NCI-H128 (cell line): ENCODE results near the gene PTPRD.

Experiments
- DNase-seq: peaks from one replicate; lab custom pipeline; 2025; ENCODE audit not compliant: unreplicated experiment; lab: John Stamatoyannopoulos, UW

The PTPRD gene

DNA sequence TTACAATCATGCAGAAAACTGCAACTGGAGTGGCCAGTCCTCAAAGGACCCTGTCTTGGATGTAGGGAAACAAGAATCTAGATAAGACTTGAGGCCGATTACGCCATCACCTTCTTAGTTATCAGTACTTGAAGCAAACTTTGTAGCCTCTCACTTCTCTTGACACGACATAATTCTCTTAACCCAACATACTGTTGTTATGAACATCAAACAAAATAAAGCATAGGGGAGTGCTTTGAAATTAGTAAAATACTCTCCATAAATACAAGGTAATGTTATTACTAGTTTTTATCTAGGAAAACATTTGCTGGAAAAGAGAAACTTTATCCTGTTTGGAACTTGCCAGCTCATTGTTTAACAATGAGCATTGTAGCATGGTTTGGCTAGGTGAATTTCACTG lies 2238.3 kb downstream of the PTPRD start:
- DNase-seq: no peak

DNA sequence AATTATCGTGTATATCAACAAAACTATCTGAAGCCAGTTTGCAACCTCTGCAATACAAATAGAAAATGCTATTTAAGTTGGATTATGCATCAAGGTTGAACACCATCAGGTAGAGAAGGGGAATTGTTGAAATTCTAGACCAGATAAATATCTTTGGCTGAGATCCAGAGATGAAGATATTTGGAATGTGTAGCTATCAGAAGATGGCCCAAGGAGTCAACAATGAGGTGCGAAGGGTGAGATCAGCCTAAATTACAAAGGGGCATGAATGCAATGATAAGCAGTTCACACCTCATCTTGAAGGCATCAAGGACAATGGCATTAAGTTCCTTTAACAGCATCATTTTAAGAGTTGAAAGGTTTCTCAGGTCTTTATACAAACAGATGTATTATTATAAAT lies 2241.1 kb downstream of the PTPRD start:
- no peak for DNase-seq

DNA sequence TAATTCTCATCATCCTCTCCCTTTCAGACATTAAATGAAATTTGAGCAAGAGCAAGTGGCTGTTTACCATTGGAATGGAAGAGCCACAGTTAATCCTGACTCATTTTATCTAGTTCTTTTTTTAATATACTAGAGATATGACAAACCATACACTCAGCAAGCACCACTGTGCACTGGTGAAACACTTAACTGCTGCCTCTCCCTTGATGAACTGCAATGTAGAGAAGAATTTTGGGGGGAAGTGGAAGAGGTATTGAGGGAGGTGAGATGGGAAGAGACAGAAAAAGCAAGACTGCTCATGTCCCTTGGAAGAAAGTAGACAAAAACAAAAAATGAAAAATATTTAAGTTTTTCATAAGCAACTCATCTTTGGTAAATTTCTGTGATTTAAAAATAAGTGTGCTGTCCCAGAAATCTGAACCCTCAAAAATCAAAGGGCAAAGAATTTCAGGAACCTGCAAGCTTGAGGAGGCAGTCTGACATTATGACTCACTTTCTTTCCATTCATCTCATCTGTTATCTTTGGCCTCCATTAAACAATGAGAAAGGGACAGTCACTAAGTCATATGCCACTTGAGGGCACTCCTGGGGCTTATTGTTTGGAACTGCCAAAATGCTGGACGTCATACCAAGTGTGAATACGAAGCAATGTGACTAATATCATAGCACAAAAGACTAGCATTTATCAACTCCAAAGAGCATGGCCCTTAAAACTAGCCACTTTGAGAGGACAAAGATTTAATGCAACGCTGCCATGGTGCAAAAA lies 2246.5 kb downstream of the PTPRD start:
- no peak for DNase-seq

DNA sequence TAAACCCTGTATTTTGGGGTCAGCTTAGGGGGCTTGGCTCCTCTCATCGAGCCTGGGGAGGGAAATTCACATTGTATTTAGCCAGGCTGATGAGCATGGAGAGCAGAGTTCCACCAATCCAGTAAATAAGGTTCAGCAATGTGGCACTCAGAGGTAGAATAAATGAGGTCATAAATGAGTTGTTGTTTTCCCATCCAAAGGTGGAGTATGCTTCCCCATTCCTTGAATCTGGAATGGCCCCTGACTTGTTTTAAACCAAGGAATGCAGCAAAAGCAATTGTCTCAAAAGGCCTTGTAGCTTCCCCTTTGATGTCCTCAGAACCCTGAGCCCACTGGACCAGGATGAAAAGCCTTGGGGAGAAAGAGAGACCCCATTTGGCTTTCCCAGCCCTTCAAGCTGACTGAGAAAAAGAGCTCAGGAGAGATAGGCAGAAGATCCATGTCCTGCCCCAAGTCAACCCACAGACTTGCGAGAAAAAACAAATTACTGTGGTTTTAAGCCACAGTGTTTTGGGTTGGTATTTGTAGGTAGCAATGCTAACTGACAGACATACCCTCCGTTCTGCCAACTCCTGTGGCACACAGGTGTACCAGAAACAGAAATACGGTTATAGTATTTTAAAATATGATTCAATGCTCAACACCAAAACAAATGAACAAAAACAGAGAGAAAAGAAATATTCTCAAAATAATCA lies 2247.2 kb downstream of the PTPRD start:
- DNase-seq: no peak

DNA sequence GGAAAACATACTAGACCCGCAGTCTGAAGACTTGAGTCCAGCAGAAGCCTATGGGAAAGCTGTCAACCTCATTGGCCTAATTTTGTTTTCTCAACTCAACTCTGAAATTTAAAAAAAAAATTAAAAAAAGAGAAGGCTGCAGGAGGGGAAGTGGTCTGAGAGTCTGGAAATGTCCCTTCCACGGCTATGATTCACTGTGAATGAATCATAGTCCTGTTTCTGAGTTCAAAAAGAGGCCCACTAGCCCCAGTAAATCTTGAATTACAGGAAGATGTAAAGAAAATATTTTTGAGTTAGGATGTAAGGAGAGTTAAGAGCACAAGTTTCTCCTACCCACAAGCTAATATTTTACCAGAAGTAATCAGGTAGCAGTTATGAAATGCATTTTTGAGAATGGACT lies 2247.8 kb downstream of the PTPRD start:
- DNase-seq: no peak

DNA sequence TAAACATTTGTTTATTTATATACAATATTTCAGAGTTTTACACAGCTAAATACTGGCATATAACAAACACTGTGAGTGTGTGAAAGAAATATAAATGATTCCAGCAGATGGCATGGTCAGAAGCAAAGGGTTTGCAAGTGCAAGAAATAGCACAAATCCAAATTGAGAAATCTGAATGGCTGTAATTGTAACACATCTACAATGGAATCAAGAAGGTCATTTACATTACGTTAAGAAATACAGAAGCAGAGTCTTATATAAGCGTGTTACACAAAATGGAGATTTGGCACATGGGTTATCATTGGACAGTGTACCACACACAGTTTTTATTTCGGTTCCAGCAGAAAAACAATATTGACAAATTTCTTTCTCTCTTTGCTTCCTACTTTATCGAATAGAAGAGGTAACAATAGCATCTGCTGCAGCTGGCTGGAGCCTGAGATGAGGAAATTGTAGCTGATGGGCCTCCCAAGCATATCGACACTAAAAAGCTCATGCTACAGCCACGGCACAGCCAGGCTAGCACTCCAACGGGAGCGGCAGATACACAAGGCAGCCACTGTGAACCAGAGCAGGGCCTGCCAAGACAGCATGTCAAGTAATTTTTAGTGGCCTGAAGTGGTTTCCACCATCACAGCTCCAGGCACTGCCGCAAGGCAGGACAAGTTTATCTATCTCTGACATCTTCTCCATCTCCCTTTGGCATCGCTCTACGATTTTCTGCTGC lies 2248.6 kb downstream of the PTPRD start:
- no peak for DNase-seq

DNA sequence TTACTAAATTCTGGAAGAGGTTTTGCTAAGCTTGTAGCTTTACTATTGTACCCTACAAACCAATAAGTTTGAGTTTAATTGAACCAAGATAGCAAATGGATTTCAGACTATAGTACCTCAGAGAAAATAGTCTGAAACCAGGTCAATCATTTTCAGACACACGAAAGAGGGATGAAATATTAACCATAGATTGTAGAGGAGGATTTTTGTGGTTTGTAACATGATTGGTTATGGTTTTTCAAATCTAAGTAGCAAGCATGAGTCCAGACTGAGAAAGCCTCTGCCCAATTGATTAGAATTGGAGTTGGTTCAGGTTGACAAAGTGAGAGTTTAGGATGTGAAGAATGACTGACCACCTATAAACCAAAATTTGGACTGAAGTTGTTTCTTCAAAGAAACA lies 2250.6 kb downstream of the PTPRD start:
- DNase-seq: no peak

DNA sequence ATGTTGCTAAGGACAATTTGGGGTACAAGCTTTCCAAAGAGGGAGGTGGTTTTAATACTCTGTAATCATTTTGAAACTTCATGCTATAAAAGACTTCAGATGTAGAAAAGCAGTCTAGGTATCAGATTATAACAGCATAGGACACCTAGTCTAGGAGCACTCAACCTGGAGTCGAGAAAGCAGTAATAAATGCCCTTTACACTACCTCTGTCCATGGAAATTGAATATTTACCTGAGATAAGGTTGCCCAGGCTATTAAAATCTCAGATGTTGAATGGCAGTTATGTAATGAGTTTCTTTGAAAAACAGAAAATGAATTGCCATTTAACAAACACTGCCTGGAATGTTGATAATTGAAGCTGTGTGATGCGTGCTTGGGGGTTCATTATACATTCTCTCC lies 2251.4 kb downstream of the PTPRD start:
- no peak for DNase-seq

DNA sequence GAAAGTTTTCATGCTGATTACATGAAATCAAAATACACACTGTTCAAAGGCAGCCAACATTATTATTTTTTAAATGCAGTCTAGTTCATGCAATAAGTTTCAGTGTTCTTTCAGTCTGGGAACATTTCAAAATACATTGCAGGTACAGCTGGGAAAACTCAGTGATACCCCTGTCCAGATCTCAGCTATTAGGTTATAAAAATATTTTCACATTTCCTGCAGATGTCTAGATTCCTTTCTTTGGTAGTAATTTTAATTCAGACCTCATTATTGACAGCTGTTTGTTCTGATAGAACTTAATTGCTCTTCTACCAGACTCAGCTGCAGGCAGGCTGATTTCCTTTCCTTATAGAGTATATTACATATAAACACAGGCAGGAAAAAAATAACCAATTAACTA lies 2256.4 kb downstream of the PTPRD start:
- DNase-seq: no peak

DNA sequence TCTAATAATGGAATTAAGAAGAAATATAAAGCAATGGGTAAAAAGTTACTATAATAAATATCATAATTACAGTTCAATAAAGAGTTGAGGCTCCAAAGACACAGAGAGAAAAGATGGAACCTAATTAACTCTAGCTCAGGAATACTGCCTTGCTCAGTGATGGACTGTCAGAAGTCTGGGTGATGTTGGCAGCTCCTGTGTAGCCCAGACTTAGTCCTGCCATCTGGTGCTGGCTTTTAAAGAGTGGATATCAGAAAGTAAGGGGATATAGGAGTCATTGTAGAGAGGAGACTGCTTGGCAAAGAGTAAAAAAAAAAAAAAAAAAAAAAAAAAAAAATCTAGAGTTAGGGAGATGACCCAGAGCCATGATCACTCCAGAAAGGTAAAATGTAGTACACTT lies 2261.4 kb downstream of the PTPRD start:
- no peak for DNase-seq

DNA sequence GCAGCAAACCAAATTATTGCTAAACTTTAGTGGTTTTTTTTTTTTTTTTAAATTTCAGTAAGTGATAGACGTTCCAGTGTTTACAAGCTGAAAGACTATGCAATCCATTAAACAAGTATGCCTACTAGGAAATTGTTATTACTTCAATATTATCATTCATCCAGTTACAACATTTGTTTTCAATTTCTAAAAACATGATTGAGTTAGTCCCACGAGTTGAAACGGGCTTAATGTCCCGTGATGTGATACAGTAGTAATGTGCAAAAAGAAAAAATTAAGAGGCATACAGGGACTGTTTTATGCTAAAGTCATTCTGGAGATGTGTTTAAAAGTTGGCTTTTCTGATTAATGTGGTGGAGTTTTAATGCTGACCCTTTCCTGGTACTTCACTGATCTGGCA lies 2262.9 kb downstream of the PTPRD start:
- no peak for DNase-seq

DNA sequence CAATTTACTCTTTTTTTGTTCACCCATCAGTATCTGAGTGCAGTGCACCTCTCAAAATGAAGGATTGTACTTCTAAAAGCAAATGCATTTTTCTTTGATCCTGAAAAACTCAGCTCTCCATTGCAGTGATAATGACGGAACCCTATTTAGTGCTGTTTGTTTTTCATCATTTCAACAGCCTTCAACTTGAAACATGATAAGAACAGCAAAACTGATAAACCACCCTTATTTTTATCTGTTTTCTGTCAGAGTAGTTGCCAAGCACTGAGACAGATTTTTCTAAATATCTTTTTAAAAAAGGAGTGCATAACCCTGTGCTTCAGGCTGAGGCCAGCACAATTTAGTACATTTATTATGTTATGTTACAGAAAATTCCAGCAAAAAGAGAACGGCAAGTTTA lies 2263.4 kb downstream of the PTPRD start:
- no peak for DNase-seq

DNA sequence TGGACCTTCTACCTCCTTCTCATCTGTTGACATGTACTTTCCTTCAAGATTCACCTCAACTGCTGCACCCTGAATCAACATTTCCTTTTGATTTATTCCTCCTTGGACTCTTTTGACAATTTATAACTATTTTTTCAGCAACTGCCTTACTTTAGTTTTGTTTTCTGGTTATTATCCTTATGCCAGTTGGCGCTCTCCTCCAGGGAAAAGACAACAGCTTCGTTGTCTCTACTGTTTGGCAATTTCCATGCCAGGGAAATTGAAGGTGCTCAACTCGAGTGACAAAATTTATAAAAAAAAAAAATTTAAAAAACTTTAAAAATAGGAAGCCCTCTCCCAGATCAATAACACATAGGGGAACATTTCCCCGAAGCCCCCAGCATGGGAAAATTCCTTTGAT lies 2264.0 kb downstream of the PTPRD start:
- DNase-seq: no peak

DNA sequence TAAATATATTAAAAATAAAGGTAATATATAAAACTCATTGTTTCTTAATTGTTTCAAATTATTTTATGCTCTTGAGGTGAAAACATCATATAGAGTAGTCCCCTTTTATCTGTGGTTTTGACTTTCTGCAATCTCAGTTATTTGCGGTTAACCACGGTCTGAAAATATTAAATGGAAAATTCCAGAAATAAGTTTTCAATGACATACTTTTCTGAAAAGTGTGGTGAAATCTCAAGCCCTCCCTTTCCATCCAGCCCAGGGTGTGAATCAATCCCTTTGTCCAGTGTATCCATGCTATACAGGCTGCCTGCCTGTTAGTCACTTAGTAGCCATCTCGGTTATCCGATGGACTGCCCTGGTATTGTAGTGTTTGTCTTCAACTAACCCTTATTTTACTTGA lies 2266.5 kb downstream of the PTPRD start:
- DNase-seq: no peak

DNA sequence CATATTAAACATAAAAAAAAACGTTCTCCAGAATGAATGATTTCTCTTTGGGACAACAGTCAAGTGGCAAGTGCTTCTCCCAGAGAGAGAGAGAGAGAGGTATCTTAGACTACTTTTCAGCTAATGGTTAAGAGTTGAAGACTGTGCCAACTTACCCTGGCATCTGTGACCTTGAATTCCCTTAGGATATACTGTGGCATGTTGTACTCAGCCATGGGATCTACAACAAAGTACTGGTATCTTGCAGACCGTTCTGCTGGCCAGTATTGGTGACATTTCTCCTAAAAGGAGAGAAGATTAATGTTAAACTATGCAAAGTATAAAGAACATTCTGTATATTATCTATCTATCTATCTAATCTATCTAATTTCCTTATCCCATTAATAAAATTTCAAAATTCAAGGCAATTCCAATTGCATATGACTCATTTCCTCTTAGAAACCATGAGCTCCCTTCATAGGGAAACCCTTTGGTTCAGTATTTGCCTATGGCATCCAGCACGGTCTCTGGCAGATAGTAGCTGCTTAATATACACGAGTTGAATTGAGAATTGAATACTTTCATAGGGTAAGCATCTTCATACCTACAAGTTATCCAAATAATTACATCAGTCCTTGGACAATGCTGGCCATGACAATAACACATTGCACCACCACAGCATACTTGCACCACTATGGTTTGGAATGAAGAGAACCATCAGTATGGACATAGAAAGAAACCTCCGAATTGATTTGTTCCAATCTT lies 2273.9 kb downstream of the PTPRD start:
- no peak for DNase-seq

DNA sequence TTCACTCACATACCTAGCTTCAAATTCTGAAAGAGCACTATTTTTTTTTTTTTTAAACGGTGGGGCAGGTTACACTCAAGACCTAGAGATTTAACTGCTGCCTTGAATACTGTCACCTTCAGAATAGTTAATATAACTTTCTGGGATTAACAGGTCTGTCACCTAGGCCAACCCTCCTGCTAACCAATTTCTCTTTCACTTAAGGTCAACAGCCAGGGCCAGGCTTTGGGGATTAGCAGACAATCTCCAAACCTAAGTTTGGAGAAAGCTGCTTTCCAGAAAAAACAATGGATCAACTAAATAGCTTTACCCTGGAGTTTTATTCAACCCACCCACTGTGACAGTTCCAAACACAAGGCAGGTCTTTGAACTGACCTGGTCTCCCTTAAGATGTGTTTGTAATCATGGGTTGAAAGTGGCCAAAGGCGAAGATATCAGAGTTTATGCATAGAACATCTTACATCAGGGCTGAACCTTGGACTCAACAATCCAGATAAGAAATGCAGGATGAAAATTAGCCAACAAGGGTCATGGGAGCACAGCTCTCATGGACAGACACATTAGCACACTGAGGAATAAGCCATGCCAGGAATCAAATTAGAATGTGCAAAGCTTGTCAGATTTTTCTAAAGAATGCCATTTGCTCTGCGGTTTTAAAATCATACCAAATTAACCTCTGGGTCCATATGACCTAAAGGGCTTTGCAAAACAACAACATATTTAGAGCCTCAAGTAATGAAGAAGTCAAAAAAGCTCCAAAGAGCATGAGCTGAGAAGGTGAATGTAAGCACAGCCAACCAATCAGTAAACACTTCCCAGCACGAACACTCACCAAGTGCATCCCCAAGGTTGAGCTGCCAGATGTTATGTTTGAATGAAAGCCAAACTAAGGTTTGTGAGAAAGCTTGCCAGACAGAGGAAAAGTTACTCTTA lies 2274.7 kb downstream of the PTPRD start:
- no peak for DNase-seq

DNA sequence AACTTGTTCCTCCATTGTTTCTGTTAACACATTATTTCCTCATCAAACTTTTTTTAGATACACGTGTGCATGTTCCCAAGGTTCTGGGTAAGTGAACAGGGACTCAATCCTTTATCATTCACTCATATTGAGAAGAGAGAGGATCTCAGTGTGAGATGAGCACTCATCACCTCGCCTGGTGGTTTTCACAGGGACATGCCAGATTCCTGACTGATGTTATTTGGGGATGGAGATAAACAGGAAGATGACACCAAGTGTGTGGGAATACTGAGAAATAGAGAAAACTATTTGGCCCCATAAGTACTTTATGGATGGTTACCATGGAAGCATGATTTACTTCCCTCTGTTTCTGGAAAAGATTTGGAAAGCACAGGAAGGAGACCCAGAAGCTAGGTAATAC lies 2279.9 kb downstream of the PTPRD start:
- DNase-seq: no peak

DNA sequence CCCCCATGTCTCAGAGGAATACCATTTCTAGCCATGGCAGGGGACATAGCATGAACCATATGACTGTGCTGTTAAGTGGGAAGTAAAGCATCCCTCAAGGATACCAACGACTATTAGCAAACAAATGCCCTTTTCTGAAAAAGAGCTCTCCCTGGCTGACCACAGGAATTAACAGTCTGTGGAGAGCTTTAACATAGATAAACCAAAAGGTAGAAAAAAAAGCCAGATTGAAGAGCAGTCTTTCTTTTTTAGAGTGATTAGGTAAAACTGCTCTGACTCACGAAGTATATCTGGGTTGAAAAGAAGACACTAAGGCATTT lies 2280.5 kb downstream of the PTPRD start:
- no peak for DNase-seq

DNA sequence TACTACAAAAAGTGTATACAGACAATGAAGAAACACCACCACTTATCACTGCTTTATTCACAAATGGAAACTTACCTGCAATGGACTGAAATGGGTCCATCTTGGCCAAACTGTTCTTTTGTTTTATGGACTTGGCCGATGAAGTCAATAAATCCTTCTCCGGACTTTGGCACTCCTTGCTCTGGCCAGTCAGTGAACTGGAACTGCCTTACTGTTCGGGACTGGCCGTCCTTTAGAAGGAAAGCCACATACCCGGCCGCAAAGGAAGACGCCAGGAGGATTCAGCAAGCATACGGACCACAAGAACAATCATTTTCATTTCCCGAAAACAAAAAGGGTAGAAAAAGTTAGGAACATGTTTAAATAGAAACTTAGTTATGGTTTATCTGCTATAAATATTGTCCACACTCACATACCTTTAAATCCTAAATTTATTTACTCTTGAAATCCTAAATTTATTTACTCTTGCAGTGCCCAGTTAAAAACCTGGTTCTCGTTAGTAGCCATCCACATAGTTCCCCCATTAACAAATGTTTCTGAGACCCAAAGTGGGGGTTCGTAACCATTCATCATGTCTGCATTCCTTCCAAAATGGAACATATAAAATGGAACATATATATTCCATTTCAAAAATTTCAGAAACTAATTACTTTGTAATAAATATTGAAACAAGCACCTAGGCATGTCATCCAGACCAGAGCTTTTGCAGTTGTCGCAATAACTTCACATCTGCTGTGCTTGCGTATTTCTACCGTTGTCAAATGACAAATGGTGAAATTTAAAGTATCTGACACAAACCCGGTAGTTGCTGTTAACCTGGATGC lies 2281.1 kb downstream of the PTPRD start:
- no peak for DNase-seq
